ENCODE results near the gene AK1.

DNA sequence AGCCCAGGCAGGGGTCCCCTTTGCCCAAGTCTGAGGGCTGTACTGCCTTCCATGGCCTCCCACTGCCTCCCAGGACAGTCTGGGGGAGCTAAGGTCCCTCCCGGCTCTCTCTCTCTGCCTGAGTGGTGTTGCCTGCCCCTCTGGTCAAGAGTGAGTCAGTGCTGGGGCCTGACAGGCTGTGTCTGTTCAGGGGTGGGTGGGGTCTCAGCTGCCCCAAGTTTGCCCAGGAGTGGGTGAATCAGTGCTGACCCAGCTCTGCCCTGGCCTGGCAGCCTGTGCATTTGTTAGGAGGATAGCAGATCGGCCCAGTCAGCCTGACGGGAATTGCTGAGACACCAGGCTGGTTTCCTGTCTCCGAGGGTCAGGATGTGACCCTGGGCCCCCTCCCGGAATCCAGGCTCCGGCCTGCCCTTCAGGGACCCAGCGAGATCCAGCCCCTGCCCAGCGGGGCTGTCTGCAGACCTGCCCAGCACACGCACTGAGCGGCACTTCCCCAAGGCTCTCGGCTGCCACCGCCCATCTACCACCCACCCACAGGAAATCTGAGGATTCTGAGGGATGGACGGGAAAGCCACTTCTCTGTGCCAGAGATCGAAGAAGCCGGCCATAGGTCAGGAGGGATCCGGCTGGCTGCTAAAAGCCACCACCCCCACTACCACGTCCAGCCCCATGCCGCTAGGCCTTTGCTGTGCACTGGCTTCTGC is 38.9 kb downstream of the AK1 start:
- TF ChIP-seq CTCF (IDR thresholded peaks at IDR 0.05 in 2 of 3, conservative IDR thresholded peaks at IDR 0.05 in 1 of 3; ENCODE audit: borderline replicate concordance in 1 of 3, insufficient read depth in 1 of 3, low read depth in 2 of 3, low read length in 2 of 3) (no peak), ELF1 (IDR thresholded peaks at IDR 0.05; ENCODE audit: borderline replicate concordance, low read depth) (no peak), JUND (IDR thresholded peaks at IDR 0.05) (no peak), POLR2AphosphoS5 (IDR thresholded peaks at IDR 0.05; ENCODE audit: low read depth, low read length) (no peak), CEBPB (IDR thresholded peaks at IDR 0.05; ENCODE audit: low read depth) (no peak), YY1 (IDR thresholded peaks at IDR 0.05; ENCODE audit: extremely low read depth, insufficient replicate concordance, low read depth, low read length) (no peak), POLR2A (IDR thresholded peaks at IDR 0.05; ENCODE audit: borderline replicate concordance, extremely low read depth, insufficient read depth, insufficient read length) (no peak), EZH2 (IDR thresholded peaks at IDR 0.05) (no peak), EGR1 (IDR thresholded peaks at IDR 0.05; ENCODE audit: low read depth) (no peak), ZBTB33 (IDR thresholded peaks at IDR 0.05; ENCODE audit: extremely low read depth, insufficient replicate concordance, low read length) (no peak)
- TF ChIP-seq, protein P1, sequence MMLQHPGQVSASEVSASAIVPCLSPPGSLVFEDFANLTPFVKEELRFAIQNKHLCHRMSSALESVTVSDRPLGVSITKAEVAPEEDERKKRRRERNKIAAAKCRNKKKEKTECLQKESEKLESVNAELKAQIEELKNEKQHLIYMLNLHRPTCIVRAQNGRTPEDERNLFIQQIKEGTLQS (IDR thresholded peaks at IDR 0.05), result no peak
